Measurements from ENCODE around the gene CCDC85B.

CCDC85B gene

GRCh38 chr11:65869643-65870306 is 20.7 kb upstream of the CCDC85B start:
- no peak for DNase-seq (ENCODE audit: low read depth)

DNA sequence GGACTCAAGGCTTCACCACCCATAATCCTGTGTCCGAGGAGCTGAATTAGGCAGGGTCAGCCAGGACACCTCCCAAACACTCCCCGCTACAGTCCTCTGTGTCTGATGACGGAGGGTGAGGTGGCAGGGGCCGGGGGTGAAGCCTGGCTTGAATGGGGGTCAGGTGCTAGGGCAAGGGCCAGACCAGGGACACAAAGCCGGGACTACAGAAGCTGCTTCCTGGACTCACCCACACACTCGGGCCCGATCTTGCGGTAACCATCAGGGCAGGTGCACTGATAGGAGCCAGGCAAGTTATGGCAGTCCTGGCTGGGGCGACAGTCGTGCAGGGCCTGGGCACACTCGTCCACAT is 20.2 kb upstream of the CCDC85B start:
- DNase-seq (ENCODE audit: low read depth): no peak

DNA sequence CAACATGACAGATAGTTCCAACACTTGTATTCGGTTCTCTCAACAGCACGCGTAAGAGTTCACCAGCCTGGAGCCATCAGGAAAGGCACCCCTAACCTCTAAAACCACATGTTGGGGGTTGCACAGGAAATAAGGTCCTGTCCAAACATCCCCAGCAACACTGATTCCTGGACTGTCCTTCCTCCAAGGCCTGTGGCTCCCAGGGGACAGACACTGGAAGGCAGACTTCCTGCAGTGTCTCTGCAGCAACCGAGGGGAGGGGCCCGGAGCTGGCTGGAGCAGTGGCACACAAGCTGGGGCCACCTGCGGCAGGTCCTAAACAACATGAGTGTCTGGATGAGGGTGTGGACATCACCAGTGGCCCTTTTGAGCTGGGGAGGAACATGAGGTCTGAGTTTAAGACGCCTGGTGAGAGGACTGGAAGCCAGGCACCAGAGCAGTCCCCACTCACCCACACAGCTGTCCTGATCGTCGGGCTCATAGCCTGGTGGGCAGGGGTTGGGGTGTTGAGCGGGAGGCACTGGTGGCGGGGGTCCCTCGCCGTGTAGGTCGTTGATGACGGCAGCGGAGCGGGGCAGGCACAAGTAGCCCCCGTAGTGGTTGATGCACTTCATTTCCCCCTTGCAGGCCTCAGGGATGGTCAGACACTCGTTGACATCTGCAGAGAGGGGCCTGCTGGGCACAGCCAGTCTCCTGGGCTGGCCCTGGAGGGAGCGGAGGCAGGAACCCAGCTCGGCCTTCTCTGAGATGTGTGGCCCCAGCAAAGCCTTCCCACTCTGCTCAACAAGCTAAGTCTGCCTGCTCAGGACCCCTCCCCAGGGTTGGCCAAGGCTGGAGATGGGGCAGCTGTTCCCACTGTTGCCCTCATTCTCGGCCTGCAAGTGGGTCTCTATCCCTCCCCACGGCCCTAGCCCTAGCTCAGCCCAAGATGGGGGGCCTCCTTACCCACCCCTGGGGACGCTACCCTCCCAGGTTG is 19.5 kb upstream of the CCDC85B start:
- DNase-seq (ENCODE audit: low read depth): no peak

GRCh38 chr11:65871811-65872548 is 18.5 kb upstream of the CCDC85B start:
- DNase-seq (ENCODE audit: low read depth): no peak

GRCh38 chr11:65872586-65873317 is 17.7 kb upstream of the CCDC85B start, which contains the start of gene EFEMP2:
TSS of gene EFEMP2 (minus strand) at chr11:65872800. CDS start at chr11:65872354, 446 bp downstream.
- no peak for DNase-seq (ENCODE audit: low read depth)

GRCh38 chr11:65873318-65874156 is 16.9 kb upstream of the CCDC85B start:
- peak; percentile 93 for DNase-seq (ENCODE audit: low read depth)

DNA sequence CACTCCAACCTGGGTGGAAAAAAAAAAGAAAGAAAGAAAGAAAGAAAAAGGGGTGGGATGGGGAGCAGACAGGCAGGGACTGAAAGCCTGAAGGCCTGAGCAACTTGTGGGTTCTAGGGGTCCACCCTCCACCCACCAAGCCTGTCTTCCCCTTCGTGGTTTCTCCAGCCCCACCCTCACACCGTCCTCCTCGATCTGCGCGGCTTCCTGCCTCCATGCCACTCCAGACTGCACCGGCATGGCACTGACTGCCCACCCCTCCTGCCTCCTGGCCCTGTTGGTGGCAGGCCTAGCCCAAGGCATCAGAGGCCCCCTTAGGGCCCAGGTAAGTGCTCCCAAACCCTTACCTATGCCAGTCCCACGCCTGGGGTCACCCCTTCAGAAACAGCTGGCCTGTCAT is 10.9 kb upstream of the CCDC85B start, which contains the start of gene CTSW:
Gene CTSW (plus strand): TSS at position 221 of the 400 bp plus-strand sequence. CDS start 18 bp downstream, at position 239.
- no peak for DNase-seq (ENCODE audit: low read depth)

- no peak for DNase-seq (ENCODE audit: low read depth)
Observed at GRCh38 chr11:65880027-65880426, 10.4 kb upstream of the CCDC85B start.

- DNase-seq (ENCODE audit: low read depth): no peak
Observed at GRCh38 chr11:65880844-65881421, 9.5 kb upstream of the CCDC85B start.

GRCh38 chr11:65882120-65883057 is 8.1 kb upstream of the CCDC85B start:
- no peak for DNase-seq (ENCODE audit: low read depth)

GRCh38 chr11:65883058-65883761 is 7.3 kb upstream of the CCDC85B start:
- DNase-seq (ENCODE audit: low read depth): no peak

- DNase-seq (ENCODE audit: low read depth): no peak
Observed at GRCh38 chr11:65883786-65884715, 6.4 kb upstream of the CCDC85B start.

DNA sequence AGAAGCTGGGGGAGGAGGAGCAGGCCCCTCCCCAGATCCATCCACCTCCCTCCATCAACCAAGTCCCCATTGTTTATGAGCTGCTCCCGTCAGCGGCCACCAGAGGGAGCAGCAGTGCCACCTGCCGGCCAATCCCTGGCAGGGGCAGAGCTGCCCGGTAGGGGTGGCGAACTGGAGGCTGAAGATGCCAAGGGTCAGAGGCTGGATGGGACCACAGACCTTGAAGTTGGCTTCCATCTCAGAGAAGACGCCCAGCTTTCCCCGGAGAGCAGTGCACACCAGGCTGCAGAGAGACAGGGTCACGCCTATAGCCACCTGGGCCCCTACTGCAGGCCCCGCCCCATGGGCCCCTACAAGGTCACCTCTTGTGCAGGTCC is 5.8 kb upstream of the CCDC85B start:
- DNase-seq (ENCODE audit: low read depth): peak; percentile 75

- DNase-seq (ENCODE audit: low read depth): no peak
Observed at GRCh38 chr11:65885231-65885630, 5.2 kb upstream of the CCDC85B start.

- no peak for DNase-seq (ENCODE audit: low read depth)
Observed at GRCh38 chr11:65885808-65886536, 4.5 kb upstream of the CCDC85B start.

DNA sequence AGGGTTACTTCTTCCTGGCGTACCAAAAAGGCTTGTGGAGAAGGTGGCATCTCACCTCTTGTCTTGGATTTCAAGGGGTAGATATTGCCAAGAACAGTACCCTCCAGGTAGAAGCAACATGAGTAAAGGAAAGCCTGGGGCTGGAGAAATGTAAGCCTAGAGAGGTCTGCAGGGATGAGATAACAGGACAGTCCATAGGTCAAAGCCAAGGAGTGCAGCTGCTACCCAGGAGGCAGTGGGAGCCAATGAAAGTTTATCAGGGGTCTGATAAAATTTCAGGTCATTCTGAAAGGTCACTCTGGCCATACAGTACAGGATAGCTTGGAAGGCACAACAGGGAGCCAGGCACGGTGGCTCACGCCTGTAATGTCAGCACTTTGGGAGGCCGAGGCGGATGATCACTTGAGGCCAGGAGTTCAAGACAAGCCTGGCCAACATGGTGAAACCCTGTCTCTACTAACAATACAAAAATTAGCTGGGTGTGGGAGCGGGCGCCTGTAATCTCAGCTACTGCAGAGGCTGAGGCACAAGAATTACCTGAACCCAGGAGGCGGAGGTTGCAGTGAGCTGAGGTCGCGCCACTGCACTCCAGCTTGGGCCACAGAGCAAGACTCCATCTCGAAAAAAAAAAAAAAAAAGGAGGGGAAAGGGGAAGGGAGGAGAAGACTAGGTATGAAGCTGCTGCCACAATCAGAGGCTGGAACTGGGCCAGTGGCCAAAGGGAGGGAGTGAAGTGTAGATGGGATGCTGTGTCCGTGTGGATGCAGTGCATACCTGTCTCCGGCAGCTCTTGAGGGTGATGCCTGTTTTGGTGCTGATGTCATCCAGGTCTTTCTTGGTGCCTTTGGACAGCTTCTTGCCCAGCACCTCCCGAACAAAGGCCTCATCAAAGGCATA is 3.4 kb upstream of the CCDC85B start:
- no peak for DNase-seq (ENCODE audit: low read depth)

Measured in T follicular helper cell (primary cell).